ENCODE data around the gene TMEM131. TPM values are rescaled to one million over a fixed set of nuclear protein-coding genes. Genes with fewer than 3 reads are reported as not detected.

TMEM131 gene
- total RNA-seq, 1 donor from 2014 or later = 20.0 TPM

DNA sequence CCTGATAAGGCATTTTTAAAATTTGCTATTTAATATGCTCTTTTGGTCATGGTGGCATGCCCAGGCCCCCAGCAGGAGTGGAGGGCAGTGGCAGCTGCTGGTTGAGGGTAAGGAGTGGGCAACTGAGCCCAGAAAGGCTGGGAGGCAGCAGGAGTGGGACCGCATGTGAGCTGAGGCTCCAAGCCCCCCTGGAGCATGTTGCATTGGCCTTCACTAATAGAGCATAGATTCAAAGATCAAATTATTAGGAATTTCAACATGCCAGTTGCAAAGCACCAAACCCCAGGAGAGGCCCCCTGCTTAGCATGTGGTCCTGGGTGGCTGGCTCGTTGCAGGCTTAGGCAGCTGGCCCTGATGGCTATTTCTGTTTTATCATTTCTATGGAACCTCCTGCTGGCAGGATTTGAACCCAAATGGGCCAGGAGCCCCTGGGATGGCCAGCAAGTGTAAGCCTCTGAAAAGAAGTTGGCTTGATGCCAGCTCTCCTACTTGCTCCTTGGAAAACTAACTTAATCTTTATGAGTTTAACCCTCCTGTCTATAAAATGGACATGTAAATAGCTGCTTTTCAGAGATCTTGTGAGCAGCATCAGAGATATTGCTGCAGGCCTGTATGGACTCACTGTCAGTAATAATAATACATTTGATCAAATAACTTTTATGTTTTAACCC, 42.1 kb upstream of the TMEM131 start:
- H3K27ac ChIP-seq = no peak overlapping the region

DNA sequence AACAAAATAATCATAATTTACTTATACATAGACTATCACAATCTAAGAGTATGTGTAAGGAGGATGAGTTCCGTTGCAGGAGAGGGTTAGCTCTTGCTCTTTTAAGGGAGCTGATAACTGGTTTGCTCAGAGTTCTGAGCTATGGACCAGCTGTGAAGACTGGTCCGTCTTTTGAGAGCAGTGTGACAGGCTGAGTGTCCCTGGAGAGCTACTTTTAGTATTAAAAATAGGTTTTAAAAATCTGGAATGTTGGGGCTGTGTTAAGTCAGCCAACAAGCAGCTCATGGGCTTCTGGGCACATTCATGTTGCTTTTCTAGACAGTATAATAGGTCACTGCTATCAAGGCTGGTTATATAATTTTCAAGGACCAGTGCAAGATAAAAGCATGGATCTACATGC, 41.5 kb upstream of the TMEM131 start:
- TF ChIP-seq, protein P1, sequence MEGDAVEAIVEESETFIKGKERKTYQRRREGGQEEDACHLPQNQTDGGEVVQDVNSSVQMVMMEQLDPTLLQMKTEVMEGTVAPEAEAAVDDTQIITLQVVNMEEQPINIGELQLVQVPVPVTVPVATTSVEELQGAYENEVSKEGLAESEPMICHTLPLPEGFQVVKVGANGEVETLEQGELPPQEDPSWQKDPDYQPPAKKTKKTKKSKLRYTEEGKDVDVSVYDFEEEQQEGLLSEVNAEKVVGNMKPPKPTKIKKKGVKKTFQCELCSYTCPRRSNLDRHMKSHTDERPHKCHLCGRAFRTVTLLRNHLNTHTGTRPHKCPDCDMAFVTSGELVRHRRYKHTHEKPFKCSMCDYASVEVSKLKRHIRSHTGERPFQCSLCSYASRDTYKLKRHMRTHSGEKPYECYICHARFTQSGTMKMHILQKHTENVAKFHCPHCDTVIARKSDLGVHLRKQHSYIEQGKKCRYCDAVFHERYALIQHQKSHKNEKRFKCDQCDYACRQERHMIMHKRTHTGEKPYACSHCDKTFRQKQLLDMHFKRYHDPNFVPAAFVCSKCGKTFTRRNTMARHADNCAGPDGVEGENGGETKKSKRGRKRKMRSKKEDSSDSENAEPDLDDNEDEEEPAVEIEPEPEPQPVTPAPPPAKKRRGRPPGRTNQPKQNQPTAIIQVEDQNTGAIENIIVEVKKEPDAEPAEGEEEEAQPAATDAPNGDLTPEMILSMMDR (IDR thresholded peaks at IDR 0.05) = no peak

More for the DNA sequence above, 42.1 kb upstream of the TMEM131 start:
- peaks cover 0 to 3% of the 10 kb centered on the region in 2 donors for H3K4me1 ChIP-seq
- no peaks in the 10 kb centered on the region for H3K36me3 ChIP-seq
- intact Hi-C loops (cut with DNase I) = no loop called here
- H3K27me3 ChIP-seq = no peaks in the 10 kb centered on the region
- H3K4me3 ChIP-seq = no peak overlapping the region
- TF ChIP-seq, protein P1 (IDR thresholded peaks at IDR 0.05) = no peak
- DNase-seq (ENCODE audit: low spot score in 2 of 2) = no peak
- H3K9me3 ChIP-seq = no peaks in the 10 kb centered on the region

DNA sequence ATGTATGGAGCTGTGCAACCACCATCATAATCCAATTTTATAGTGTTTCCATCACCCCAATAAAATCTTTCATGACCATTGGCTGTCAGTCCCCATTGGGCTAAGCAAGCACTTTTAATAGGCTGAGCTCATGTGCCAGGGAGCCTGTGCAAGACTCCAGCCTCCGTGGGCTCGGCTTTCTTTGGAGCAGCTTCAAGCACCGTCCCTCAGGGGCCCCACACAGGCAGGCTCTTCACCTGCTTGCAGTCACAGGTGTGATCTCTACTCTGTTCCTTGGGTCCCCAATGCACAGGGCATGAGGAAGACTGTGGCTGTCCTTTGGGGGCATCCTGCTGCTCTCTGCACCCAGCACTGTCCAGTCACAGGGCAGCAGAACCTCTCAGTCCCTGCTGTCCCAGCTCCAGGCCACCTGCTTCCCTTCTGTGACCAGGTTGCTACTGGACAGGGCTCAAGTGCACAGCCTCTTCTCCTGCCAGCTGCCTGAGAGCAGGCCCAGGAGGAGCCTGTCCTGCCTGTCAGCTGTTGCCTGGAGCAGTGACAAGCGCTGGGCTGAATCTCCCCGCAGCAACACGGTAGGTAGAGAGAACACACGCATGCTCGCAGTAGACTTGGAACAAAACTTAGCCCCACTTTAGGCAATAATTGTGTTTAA, 40.7 kb upstream of the TMEM131 start:
- TF ChIP-seq, protein P1 (IDR thresholded peaks at IDR 0.05) = no peak

More for the DNA sequence above, 41.5 kb upstream of the TMEM131 start:
- no peak for DNase-seq (ENCODE audit: low spot score in 2 of 2)
- intact Hi-C loops (cut with DNase I) = no loop called here
- no peaks in the 10 kb centered on the region for H3K36me3 ChIP-seq
- no peak overlapping the region for H3K27ac ChIP-seq
- H3K27me3 ChIP-seq = no peaks in the 10 kb centered on the region
- no peaks in the 10 kb centered on the region for H3K9me3 ChIP-seq
- no peak overlapping the region for H3K4me3 ChIP-seq
- H3K4me1 ChIP-seq = peaks cover 0 to 3% of the 10 kb centered on the region in 2 donors

DNA sequence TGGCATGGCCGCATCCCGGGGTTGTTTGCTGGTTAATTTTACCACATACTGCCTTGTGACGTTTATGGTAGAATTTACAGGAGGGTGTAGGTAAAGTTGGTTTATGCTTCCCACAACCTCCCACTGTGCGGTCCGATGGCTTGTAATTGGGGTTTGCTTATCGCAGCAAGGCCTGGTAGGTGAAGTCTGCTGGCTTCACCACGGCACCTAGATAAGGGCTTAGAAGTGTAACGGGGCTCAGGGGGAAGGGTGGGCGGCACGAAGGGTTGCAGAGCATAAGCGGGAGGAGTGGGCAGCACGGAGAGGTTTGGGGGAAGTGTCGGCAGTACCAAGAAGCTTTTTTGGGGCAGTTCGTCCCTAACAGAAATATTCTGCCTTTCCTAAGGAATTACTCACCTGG, 39.0 kb upstream of the TMEM131 start:
- no peaks in the 10 kb centered on the region for H3K27me3 ChIP-seq
- no peaks in the 10 kb centered on the region for H3K36me3 ChIP-seq
- H3K9me3 ChIP-seq = no peaks in the 10 kb centered on the region
- H3K4me1 ChIP-seq = peaks cover 0 to 3% of the 10 kb centered on the region in 2 donors
- no peak overlapping the region for H3K4me3 ChIP-seq
- no peak for DNase-seq (ENCODE audit: low spot score in 2 of 2)
- H3K27ac ChIP-seq = no peak overlapping the region
- TF ChIP-seq, protein P1 (IDR thresholded peaks at IDR 0.05) = no peak
- intact Hi-C loops (cut with DNase I) = no loop called here

More for the DNA sequence above, 40.7 kb upstream of the TMEM131 start:
- Histone ChIP-seq H3K9me3 (no peaks in the 10 kb centered on the region), H3K4me3 (no peak overlapping the region), H3K27me3 (no peaks in the 10 kb centered on the region), H3K36me3 (no peaks in the 10 kb centered on the region), H3K4me1 (peaks cover 0 to 3% of the 10 kb centered on the region in 2 donors), H3K27ac (no peak overlapping the region)
- no peak for DNase-seq (ENCODE audit: low spot score in 2 of 2)
- intact Hi-C loops (cut with DNase I) = no loop called here

DNA sequence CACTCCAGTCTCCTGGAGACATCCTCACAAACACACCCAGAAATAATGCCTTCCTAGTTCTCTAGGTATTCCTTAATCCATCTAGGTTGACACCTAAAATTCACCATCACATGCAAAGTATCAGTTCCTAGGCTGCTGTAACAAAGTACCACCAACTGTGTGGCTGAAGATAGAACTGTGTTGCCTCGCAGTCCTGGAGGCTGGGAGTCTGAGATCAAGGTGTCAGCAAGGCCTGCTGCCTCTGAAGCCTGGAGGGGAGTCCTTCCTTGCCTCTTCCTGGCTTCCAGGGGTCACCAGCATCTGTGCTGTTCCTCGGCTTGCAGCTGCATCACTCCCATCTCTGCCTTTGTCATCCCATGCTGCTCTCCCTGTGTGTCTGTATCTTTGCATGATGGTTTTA, 36.3 kb upstream of the TMEM131 start:
- H3K4me1 ChIP-seq = no peaks in the 10 kb centered on the region
- H3K9me3 ChIP-seq = no peaks in the 10 kb centered on the region
- no peak overlapping the region for H3K27ac ChIP-seq
- H3K36me3 ChIP-seq = no peaks in the 10 kb centered on the region
- intact Hi-C loops (cut with DNase I) = no loop called here
- TF ChIP-seq, protein P1 (IDR thresholded peaks at IDR 0.05) = no peak
- DNase-seq (ENCODE audit: low spot score in 2 of 2) = no peak
- no peak overlapping the region for H3K4me3 ChIP-seq
- H3K27me3 ChIP-seq = no peaks in the 10 kb centered on the region

Data from ascending aorta (tissue), 2 donors.